HFFc6 (cell line): Measurements from ENCODE around the gene CA9. TPM values are rescaled to one million over a fixed set of nuclear protein-coding genes. Genes with fewer than 3 reads are reported as not detected.

Source experiments
- DNase-seq: peaks from one replicate; pipeline ENCODE4 v3.0.0-alpha.2; 2018
- H3K27ac Mint-ChIP-seq: 2 replicates; pipeline ENCODE4 v1.8.0; 2020; ENCODE audit warnings: mild to moderate bottlenecking, mixed read lengths
- H3K27me3 Mint-ChIP-seq: 2 replicates; pipeline ENCODE4 v1.8.0; 2021; ENCODE audit warnings: mild to moderate bottlenecking, moderate library complexity, mixed read lengths; ENCODE audit not compliant: insufficient read depth
- H3K36me3 Mint-ChIP-seq: 2 replicates; pipeline ENCODE4 v1.8.0; 2021; ENCODE audit warnings: low read depth, mixed read lengths
- H3K4me1 Mint-ChIP-seq: 2 replicates; pipeline ENCODE4 v1.8.0; 2020; ENCODE audit warnings: low read depth, mixed read lengths
- H3K4me3 Mint-ChIP-seq: 2 replicates; pipeline ENCODE4 v1.8.0; 2020; ENCODE audit warnings: mild to moderate bottlenecking, moderate library complexity, mixed read lengths
- H3K9me3 Mint-ChIP-seq: 2 replicates; pipeline ENCODE4 v1.8.0; 2020; ENCODE audit warnings: mild to moderate bottlenecking, mixed read lengths
- total RNA-seq, 6 experiments: library from RNA; stranded (reverse); fragmentation: NEBNext Ultra II Directional; extraction: Animal tissue kit (Norgen Biotek cat#: 25700); gene quantifications; 2 replicates in 1 of 6; 3 replicates in 5 of 6; pipeline ENCODE4 v1.2.3, GENCODE V29; 2021
- TF ChIP-seq, protein P1 (sequence below): fragments of 200-600 bp; sonication (generic); IDR thresholded peaks from 2 replicates; pipeline ENCODE4 v1.5.0; 2021; ENCODE audit warnings: antibody characterized with exemption, mild to moderate bottlenecking

The CA9 gene
- total RNA-seq, 6 experiments from 2014 or later = 0.28 TPM; not detected in 5

DNA sequence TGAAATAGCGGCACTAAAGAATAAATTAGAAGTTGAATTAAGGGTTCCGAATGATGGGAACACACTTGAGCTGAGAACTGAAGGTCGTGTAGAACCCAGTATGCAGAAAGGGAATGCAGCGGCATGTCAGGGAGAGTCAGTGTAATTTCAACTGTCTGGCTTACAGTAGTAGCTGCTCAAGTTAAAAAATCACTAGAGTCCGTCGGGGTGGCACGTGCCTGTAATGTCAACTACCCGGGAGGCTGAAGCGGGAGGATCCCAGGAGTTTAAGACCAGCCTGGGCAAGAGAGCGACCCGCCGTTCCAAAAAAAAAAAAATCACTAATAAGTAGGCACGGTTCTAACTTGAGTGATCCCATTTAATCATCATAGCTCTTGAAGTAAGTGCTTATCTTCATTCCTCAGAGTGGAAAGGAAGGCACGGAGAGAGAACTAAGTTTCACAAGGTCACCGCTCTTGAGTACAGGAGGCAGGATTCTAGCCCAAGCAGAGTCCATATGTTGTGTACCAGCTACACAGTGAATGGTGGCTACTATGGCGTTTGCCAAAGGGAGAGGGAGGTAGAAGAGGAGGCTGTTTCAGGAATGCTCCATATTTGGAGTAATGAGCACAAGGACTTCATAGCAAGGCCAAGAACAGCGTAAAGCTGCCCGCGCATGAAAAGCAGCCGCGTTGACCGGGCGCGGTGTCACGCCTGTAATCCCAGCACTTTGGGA lies 16.7 kb upstream of the CA9 start:
- Mint-ChIP-seq H3K9me3 (peaks cover 4% of the 10 kb centered on the region), H3K4me1 (peaks cover 51% of the 10 kb centered on the region), H3K36me3 (peaks cover 16% of the 10 kb centered on the region; the same call in 1 of the 2 replicates), H3K27ac (peak overlapping the region; percentile 99), H3K4me3 (peak overlapping the region; percentile 90), H3K27me3 (peaks cover 6% of the 10 kb centered on the region)
- DNase-seq = no peak
- TF ChIP-seq, protein P1, sequence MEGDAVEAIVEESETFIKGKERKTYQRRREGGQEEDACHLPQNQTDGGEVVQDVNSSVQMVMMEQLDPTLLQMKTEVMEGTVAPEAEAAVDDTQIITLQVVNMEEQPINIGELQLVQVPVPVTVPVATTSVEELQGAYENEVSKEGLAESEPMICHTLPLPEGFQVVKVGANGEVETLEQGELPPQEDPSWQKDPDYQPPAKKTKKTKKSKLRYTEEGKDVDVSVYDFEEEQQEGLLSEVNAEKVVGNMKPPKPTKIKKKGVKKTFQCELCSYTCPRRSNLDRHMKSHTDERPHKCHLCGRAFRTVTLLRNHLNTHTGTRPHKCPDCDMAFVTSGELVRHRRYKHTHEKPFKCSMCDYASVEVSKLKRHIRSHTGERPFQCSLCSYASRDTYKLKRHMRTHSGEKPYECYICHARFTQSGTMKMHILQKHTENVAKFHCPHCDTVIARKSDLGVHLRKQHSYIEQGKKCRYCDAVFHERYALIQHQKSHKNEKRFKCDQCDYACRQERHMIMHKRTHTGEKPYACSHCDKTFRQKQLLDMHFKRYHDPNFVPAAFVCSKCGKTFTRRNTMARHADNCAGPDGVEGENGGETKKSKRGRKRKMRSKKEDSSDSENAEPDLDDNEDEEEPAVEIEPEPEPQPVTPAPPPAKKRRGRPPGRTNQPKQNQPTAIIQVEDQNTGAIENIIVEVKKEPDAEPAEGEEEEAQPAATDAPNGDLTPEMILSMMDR = no peak

DNA sequence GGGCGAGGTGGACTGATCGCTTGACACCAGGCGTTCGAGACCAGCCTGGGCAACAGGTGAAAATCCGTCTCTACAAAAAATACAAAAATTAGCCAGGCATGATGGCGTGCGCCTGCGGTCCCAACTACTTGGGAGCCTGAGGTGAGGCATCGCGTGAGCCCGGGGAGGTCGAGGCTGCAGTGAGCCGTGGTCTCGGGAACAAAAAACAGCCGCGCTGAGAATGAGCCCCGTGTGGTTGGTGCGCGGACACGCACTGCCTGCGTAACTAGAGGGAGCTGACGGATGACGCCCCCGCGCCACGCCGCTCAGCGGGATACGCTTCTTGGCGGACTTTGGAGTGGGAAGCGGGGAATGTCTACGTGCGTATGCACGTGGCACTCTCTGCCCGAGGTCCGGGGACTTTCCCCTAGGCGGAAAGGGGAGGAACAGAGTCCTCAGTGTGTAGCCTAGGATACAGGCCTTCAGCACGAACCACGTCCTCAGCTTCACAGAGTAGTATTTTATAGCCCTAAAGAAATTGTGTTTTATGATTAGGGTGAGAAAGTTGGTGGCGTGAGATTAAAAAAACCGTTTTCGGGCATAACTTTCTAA lies 16.1 kb upstream of the CA9 start, which contains the start of gene RMRP:
Gene RMRP, minus strand, starts transcription at position 474 of the 591 bp plus-strand sequence.
- TF ChIP-seq, protein P1 = peak; percentile 64
- peak within 1 kb of the TSS; percentile 99 for H3K27ac Mint-ChIP-seq
- H3K27me3 Mint-ChIP-seq = peaks cover 6% of the 10 kb centered on the region
- peak; percentile 100 for DNase-seq
- peaks cover 54% of the 10 kb centered on the region for H3K4me1 Mint-ChIP-seq
- H3K4me3 Mint-ChIP-seq = peak within 1 kb of the TSS; percentile 90
- peaks cover 17% of the 10 kb centered on the region; the same call in 1 of the 2 replicates for H3K36me3 Mint-ChIP-seq
- peaks cover 4% of the 10 kb centered on the region for H3K9me3 Mint-ChIP-seq

DNA sequence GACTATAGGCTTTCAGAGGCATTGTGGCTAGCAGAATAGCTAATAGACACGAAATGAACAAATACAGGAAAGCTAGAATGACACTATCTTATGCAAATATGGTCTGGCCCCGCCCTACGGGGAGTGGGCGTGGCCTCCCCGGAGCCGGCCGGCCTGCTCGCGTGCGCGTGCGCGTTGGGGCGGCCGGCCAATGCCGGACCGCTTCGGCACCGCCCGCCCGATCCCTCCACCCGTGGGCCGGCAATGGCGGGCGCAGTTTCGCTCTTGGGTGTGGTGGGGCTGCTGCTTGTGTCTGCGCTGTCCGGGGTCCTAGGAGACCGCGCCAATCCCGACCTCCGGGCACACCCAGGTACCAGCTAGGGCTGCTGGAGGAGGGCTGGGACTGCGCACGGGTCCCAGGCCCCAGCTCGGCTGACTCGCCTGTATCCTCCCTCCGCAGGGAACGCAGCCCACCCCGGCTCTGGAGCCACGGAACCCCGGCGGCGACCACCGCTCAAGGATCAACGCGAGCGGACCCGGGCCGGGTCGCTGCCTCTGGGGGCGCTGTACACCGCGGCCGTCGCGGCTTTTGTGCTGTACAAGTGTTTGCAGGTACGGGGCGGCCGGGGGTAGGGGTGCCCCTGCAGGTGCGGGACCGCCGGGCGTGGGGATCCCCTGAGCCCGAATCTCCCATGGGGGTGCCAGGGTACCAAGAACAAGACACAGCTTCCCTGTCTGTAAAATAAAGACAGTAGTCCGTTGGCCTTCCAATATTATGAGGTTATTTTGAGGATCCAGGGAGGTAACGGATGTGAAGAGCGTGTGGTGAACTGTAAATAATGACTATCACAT lies 15.4 kb upstream of the CA9 start, which contains the start of gene CCDC107:
Gene CCDC107, plus strand, starts transcription at position 156 of the 831 bp plus-strand sequence. Its CDS starts 88 bp downstream, at position 244.
- H3K4me3 Mint-ChIP-seq = peak within 1 kb of the TSS; percentile 90
- peak within 1 kb of the TSS; percentile 99 for H3K27ac Mint-ChIP-seq
- H3K4me1 Mint-ChIP-seq = peaks cover 61% of the 10 kb centered on the region
- DNase-seq = peak; percentile 69
- H3K36me3 Mint-ChIP-seq = peaks cover 17% of the 10 kb centered on the region; the same call in 1 of the 2 replicates
- TF ChIP-seq, protein P1 = peak; percentile 88
- peaks cover 4% of the 10 kb centered on the region for H3K9me3 Mint-ChIP-seq
- H3K27me3 Mint-ChIP-seq = peaks cover 6% of the 10 kb centered on the region

DNA sequence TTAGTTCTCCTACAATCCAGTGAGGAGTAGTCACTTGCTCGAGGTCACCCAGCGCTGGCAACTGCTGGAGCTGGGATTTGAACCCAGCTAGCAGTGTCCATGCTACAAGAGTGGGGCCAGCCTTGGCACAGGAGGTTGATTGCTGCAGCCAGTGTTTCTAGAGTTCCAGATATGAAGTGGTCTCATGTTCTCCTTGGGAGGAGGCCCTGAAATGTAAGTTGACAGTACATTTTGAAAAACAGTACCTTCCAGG lies 14.8 kb upstream of the CA9 start:
- Mint-ChIP-seq H3K27me3 (peaks cover 6% of the 10 kb centered on the region), H3K4me3 (peak overlapping the region; percentile 90), H3K9me3 (peaks cover 4% of the 10 kb centered on the region), H3K27ac (peak overlapping the region; percentile 99), H3K4me1 (peaks cover 67% of the 10 kb centered on the region), H3K36me3 (peaks cover 17% of the 10 kb centered on the region; the same call in 1 of the 2 replicates)
- TF ChIP-seq, protein P1 = no peak
- peak; percentile 67 for DNase-seq

DNA sequence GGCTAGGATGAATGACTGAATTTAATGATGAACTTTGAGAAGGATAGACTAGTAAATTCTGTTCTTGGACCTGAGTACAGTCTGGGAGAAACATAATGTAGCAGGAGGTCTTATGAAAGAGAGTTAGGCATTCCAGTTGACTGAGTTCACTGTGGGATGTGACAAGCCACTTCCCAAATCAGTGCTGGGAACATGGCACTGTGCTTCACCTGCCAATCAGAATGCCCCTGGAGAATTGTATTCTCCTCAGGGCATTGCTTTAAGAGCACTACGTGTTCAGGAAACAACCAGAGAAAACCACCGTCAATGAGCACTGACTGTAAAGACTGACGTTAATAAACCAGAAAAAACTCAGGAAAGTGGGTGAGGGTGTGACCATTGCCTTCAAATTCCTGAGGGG lies 14.4 kb upstream of the CA9 start:
- H3K4me1 Mint-ChIP-seq = peaks cover 71% of the 10 kb centered on the region

More for the DNA sequence above, 14.4 kb upstream of the CA9 start:
- Mint-ChIP-seq H3K4me3 (peak overlapping the region; percentile 90), H3K9me3 (peaks cover 4% of the 10 kb centered on the region), H3K27ac (peak overlapping the region; percentile 99), H3K36me3 (peaks cover 17% of the 10 kb centered on the region; the same call in 1 of the 2 replicates), H3K27me3 (peaks cover 6% of the 10 kb centered on the region)
- TF ChIP-seq, protein P1 = no peak
- DNase-seq = peak; percentile 76
